Adrenal gland (tissue), 5 donors: ENCODE results near the gene STPG4.

Source experiments
- CTCF ChIP-seq, 6 experiments: fragments of 450-650 bp in 4 of 6; fragments of 200-600 bp in 2 of 6; sonication (generic) in 1 of 6; IDR thresholded peaks; 1 replicate in 5 of 6; 2 replicates in 1 of 6; pipeline versions ENCODE4 v1.5.1 to v1.8.0; 2016 to 2021; ENCODE audit warnings: antibody characterized with exemption in 6 of 6, mild to moderate bottlenecking in 2 of 6, moderate library complexity in 1 of 6
- POLR2A ChIP-seq, 2 donors: fragments of 450-650 bp; IDR thresholded peaks; one replicate each; pipeline ENCODE4 v1.6.1; 2017; ENCODE audit warnings: antibody characterized with exemption in 2 of 2, mild to moderate bottlenecking in 2 of 2, moderate library complexity in 1 of 2
- donor health status: DM: no; HTN: no; CAD: no.

- no peak for TF ChIP-seq CTCF (IDR thresholded peaks at IDR 0.05)
- TF ChIP-seq POLR2A (IDR thresholded peaks at IDR 0.05) = no peak
Measured at GRCh38 chr2:47129191-47129706, 25.9 kb downstream of the STPG4 start.
